GM18858 (cell line): Measurements from ENCODE around the gene FYN.
A peak's percentile ranks its signal among the peaks of the same experiment; 100 is the strongest.

ENCODE experiments used
- ATAC-seq: cut with Tn5 transposase; IDR thresholded peaks from one replicate; pipeline ENCODE4 v1.9.1; 2021; ENCODE audit not compliant: unreplicated experiment

Gene FYN

GRCh38 chr6:111753573-111753972 lies 119.7 kb downstream of the FYN start:
- ATAC-seq, result no peak

GRCh38 chr6:111752476-111752875 lies 120.8 kb downstream of the FYN start:
- ATAC-seq, result no peak

- ATAC-seq, result peak; percentile 85
These were observed 122.2 kb downstream of the FYN start for GRCh38 chr6:111750753-111751673.

DNA sequence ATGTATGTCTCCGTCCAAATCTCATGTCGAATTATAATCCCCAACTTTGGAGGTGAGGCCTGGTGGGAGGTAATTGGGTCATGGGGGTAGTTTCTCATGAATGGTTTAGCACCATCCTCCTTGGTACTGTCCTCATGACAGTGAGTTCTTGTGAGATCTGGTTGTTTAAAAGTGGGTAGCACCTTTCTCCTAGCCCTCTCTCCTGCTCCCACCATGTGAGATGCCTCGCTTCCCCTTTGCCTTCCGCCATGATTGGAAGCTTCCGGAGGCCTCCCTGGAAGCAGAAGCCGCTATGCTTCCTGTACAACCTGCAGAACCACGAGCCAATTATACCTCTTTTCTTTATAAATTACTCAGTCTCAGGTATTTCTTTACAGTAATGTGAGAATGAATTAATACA lies 123.1 kb downstream of the FYN start:
- no peak for ATAC-seq

DNA sequence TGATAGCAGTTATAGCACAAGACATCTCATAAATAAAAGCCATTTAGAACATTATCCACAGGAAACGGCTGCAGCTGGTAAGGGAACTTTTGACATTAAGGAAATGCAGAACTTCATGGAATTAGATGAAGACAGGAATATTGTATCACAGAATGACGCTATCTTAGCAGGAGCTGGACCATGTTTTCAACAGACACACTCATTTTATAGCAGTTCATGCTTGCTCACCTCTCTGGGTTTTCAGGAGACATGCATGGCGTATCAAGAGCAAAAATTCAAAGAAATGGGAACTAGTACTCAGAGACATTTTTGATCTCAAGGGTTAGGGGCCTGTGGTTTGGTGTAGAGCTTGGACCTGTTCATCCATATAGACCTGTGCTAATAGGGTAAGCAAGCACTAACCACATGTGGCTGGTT lies 125.0 kb downstream of the FYN start:
- no peak for ATAC-seq

- no peak for ATAC-seq
These were observed 125.4 kb downstream of the FYN start for GRCh38 chr6:111747829-111748228.

- ATAC-seq, result no peak
These were observed 125.9 kb downstream of the FYN start for GRCh38 chr6:111747396-111747795.

- ATAC-seq, result no peak
These were observed 126.3 kb downstream of the FYN start for GRCh38 chr6:111746983-111747382.

- ATAC-seq, result no peak
These were observed 127.6 kb downstream of the FYN start for GRCh38 chr6:111745636-111746035.

- no peak for ATAC-seq
These were observed 128.1 kb downstream of the FYN start for GRCh38 chr6:111745186-111745585.

DNA sequence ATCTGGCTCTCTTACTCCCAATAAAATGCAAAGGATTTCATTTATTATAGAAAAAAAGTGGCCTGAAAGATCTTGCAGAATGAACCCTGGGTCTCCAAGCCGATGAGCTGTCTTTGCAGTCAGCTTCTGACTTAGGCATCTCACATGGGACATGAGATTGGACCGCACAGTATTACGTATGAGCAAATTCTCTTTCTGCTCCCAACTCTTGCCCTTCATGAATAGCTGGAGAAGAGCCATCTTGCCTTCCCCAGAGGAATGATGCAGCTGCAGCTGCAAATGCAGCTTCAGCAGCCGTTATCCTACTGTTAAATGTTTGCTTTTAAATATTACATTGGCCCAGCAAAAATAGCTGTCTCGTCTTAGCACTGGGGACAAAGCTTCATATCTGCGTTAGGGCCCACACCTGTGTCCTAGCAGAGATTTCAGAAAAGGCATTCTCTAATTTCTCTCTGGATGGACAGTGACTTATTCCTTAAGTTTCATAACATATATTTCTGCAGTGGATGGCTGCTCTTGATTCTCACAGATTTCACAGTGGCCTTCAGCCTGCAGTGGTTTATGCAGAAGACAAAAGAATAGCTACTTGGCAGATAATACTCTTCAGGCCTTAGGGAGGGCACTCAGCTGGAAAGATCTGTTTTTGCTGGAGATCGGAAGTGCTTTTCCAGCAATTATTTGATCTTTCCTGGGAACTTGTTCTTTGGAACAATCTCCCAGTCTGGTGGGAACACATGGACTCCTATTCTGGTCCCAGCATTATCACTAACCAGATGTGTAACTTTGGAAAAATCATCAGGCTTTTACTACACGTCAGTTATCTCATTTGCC lies 129.2 kb downstream of the FYN start:
- ATAC-seq, result no peak

DNA sequence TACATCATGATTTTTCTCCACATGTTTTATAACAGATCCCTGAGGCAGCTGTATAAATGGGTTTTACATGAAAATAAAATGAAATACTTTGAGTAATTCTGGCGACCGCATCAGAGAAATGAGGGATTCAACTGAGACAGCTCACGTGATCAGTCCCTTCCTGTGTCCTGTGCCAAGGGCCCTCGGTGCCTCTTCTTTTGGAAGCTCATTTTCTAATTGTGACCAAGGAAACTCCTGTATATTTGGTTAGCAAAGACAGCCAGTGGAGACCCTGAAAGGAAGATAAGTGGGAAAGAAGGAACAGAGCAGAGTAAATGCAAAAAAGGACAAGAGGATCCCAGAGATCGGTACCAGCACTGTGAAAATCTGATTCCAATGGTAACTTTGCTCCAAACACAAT lies 129.9 kb downstream of the FYN start:
- no peak for ATAC-seq

DNA sequence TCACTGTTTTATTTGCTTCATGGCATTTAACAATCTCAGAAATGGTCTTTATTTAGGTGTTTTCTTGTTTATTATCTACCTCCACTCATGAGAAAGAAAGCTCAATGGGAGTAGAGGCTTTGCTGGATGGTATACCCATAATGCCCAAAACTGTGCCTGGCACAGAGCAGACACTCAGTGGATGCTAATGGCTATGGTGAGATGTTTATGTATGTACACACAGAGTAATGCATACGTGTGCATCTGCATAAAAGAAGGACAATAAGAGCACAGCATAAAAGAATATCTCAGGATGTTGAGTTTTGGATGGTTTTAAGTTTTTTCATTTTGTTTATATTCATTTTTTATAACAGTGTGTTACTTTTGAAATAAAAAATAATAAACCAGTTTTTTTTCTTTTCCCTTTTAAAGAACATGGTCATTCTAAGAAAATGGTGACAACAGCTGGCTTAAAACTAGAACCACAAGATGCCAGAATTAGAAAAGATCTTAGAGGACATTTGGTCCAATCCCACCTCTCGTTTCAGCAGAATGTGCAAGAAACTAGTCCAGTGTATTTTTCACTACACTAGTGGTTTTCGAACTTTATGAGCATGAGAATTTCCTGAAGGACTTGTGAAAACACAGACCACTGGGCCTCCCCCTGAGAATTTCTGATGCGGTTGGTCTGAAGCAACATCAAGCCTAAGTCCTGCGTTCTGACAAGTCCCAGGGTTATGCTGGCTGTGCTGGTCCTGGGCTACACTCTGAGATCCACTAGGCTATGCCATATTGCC lies 131.9 kb downstream of the FYN start:
- ATAC-seq, result peak; percentile 35

GRCh38 chr6:111740506-111740905 lies 132.7 kb downstream of the FYN start:
- ATAC-seq, result no peak

DNA sequence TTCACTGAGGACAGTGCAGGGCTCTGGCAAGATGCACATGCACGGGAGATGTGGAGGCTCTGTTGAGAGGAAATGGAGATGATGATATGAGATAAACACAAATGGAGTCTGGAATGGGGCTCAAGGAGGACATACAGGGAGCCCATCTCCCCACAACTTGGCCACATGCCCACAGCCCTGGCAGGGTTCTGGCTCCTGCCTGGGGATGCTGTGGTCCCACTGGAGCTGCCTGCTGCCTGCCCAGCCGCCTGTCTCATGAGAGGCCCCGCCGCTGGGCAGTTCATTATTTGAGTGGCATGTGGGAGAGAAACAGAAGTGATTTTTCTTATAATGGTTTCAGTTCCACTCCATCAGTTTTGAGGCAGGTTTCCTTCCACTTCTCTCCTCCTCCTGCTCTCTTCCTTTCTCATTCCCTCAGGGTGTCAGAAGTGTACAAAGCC lies 134.0 kb downstream of the FYN start:
- no peak for ATAC-seq

GRCh38 chr6:111738631-111739030 lies 134.6 kb downstream of the FYN start:
- no peak for ATAC-seq

DNA sequence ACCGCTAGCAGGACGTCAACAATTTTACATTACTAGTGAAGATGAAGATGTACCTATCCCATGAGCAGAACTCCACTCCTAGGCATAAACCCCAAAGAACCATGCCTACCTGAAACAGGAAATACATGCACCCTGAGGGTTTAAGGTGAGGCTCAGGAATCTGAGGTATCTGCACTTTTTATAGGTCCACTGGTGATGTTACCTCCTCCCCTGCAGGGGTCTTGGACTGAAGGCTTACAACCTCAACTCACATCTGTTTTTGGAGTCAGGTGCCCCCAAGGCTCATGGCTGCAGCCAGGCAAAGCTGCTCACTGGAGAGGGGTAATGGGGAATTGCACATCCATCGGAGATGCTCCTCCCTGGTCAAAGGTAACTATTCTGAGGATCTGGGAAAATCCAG lies 135.1 kb downstream of the FYN start:
- ATAC-seq, result no peak

- no peak for ATAC-seq
These were observed 136.2 kb downstream of the FYN start for GRCh38 chr6:111737065-111737521.

DNA sequence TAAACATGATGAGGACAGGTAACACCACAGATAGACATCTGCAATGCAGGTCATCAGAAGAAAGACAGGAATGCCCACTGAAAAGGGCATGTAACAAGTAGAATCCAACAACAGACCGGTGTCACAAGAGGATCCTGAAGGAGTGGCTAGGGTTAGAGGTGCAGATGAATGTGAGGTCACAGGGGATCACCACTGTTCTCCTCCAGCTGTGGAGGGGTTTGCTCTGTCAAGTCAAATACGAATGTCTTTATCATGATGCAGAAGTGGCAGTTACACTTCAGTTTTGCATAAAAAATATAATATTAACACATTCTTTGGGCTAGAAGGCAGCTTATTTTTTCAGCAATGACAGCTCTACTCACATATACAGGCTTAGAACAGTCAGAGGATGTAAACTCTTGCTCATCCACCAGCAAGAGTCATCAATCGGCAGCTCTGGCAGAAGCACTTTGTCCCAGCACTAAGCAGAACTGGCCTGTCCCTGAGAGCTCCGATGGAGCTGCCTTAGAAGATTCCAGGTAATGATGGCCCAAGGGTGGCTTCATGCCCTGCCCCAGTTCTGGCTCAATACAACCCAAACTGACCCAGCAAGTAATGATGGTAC lies 137.1 kb downstream of the FYN start:
- ATAC-seq, result no peak
